ENCODE data around the gene FHIT.

DNA sequence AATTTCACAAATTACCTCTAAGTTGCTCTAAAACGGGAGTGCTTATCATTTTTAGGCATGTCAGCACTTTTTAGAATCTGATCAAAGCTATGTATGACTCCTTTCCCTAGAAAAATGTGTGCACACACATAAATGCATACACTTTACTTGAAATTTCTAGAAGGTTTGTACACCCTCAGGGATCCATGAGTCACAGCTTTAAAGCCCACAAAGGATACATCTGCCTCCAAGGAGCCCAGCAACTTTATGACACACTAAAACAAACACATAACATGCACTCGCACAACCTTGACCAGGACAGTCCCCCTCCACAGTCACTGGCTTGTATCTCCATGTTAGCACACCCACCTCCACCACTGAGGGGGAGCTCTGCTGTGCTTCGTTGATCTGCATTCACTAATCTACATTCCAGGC is 1479.5 kb downstream of the FHIT start:
- no peak for TF ChIP-seq CTCF (IDR thresholded peaks at IDR 0.05)
- TF ChIP-seq POLR2A (IDR thresholded peaks at IDR 0.05): no peak
